Spleen (tissue), 11 donors: ENCODE results near the gene MYOC. TPM values are rescaled to one million over a fixed set of nuclear protein-coding genes. Genes with fewer than 3 reads are reported as not detected.

Source experiments
- DNase-seq: peaks from one replicate; pipeline ENCODE4 v3.0.0-alpha.2; 2020
- H3K27ac ChIP-seq, 8 donors: fragments of 200-600 bp; sonication (generic) in 7 of 8; 1 replicate in 4 of 8; 2 replicates in 4 of 8; pipeline versions ENCODE4 v1.5.0 to v1.8.0; 2016 to 2021; ENCODE audit warnings: inconsistent platforms in 4 of 8, mild to moderate bottlenecking in 4 of 8, moderate library complexity in 1 of 8
- H3K27me3 ChIP-seq, 7 donors: fragments of 200-600 bp; sonication (generic) in 6 of 7; replicated peaks in 1 of 7; 1 replicate in 4 of 7; 2 replicates in 3 of 7; pipeline versions ENCODE4 v1.5.0 to v1.8.0; 2016 to 2021; ENCODE audit warnings: inconsistent platforms in 3 of 7, mild to moderate bottlenecking in 1 of 7
- H3K36me3 ChIP-seq, 6 donors: fragments of 200-600 bp; sonication (generic) in 5 of 6; 1 replicate in 4 of 6; 2 replicates in 2 of 6; pipeline versions ENCODE4 v1.5.0 to v1.8.0; 2016 to 2021; ENCODE audit warnings: inconsistent platforms in 2 of 6
- H3K4me1 ChIP-seq, 6 donors: fragments of 200-600 bp; sonication (generic) in 5 of 6; 1 replicate in 3 of 6; 2 replicates in 3 of 6; pipeline versions ENCODE4 v1.5.0 to v1.8.0; 2016 to 2021; ENCODE audit warnings: inconsistent platforms in 3 of 6
- H3K4me3 ChIP-seq, 8 donors: fragments of 200-600 bp; sonication (generic) in 7 of 8; 1 replicate in 4 of 8; 2 replicates in 4 of 8; pipeline versions ENCODE4 v1.5.0 to v1.8.0; 2016 to 2021; ENCODE audit warnings: inconsistent platforms in 4 of 8, mild to moderate bottlenecking in 4 of 8, moderate library complexity in 2 of 8
- H3K9me3 ChIP-seq, 8 donors: fragments of 200-600 bp; sonication (generic) in 7 of 8; 1 replicate in 4 of 8; 2 replicates in 4 of 8; pipeline versions ENCODE4 v1.5.0 to v1.8.0; 2016 to 2021; ENCODE audit warnings: inconsistent platforms in 4 of 8
- POLR2A ChIP-seq, 3 donors: fragments of 450-650 bp; IDR thresholded peaks; one replicate each; pipeline ENCODE4 v1.5.1; 2017; ENCODE audit warnings: antibody characterized with exemption in 3 of 3, mild to moderate bottlenecking in 1 of 3
- POLR2AphosphoS5 ChIP-seq, 3 donors: sonication (generic); formaldehyde crosslinking; IDR thresholded peaks; one replicate each; pipeline ENCODE4 v1.5.1; 2017; ENCODE audit warnings: antibody characterized with exemption in 3 of 3
- WGBS, 5 donors: extraction: QIAGEN DNeasy Blood & Tissue Kit in 3 of 5; methylation state at CpG; one replicate each; pipeline versions ENCODE4 v1.1.5 to v1.1.7; 2013 to 2018; 5-methylcytosine and 5-hydroxymethylcytosine counted together
- intact Hi-C: fragments of 100-400 bp; cut with DNase I; formaldehyde crosslinking; loops from one replicate; pipeline ENCODE4 v1.15.0; 2023; ENCODE audit warnings: low total_unique reads
- polyA plus RNA-seq, 3 donors: library from polyadenylated mRNA; stranded (reverse); fragments of 200-250 nt; gene quantifications; one replicate each; pipeline ENCODE4 v1.2.1, GENCODE V29; 2013
- total RNA-seq, 7 donors: library from RNA; depleted of rRNA in 3 of 7; stranded (reverse); fragments of >200 nt in 3 of 7; fragmentation: NEBNext Ultra II Directional in 4 of 7; extraction: Animal tissue kit (Norgen Biotek cat#: 25700) in 4 of 7; gene quantifications; one replicate each; pipeline versions ENCODE4 v1.1.0 to v1.2.1, GENCODE V29; 2016 to 2021
- TF ChIP-seq, protein P1 (sequence below), 11 experiments: fragments of 200-600 bp in 7 of 11; fragments of 450-650 bp in 4 of 11; sonication (generic) in 4 of 11; IDR thresholded peaks in 8 of 11; conservative IDR thresholded peaks in 3 of 11; 1 replicate in 7 of 11; 2 replicates in 4 of 11; pipeline versions ENCODE4 v1.4.0 to v1.8.0; 2016 to 2021; ENCODE audit warnings: antibody characterized with exemption in 11 of 11, inconsistent platforms in 4 of 11, mild to moderate bottlenecking in 1 of 11
- donor health status: healthy with polysubstance abuse.
- donor health status: DM: no; HTN: no; CAD: no; lungs with moderate emphysema.
- donor health status: DM: no; HTN: no; CAD: no.
- donor health status: Bipolar disorder and iron deficiency.
- donor health status: healthy.
- donor health status: DM: no; HTN: no; CAD: no.
- donor health status: DM: yes; HTN: yes; CAD: no.

MYOC gene
- total and polyA plus RNA-seq, 10 donors = 0.10 TPM; not detected in 9

DNA sequence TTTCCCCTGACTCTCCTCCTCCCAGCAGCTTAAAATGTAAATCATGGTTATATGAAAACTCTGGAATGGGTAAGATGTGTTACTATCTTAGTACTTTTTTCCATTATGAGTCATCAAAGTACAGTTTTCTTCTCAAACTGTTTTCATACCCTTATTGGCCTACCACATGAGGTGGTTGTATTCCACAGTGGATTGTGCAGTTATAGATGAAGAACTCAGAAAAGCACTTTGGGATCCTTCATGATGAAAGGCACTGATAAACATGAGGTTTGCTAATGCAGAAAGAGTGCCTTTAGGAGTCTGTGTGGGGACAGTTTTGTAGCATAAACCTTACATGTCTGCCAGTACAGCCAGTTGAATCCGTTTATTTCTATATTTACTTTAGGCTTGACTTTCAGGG is 62.5 kb downstream of the MYOC start:
- no peak overlapping the region for H3K4me3 ChIP-seq
- WGBS, 5 donors = 90 to 100% (median 92%) methylated on average over 1 of the region's 1 CpG

DNA sequence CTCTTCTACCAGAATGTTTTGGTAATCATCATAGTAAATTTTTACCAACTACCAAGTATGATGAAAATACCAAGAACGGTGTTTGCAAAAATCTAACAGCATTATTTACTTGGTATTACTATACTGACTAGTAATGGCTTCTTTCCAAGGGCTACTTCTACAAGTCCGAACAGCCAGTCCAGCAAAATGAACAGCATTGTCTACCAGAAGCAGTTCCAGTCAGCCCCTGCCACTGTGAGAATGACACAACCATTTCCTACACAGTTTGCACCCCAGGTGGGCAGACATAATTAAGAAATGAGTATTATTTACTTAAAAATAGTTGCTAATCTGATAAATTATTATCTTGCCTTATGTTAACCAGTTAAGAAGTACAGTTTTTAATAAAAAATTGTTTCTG is 64.3 kb downstream of the MYOC start:
- DNase-seq = no peak
- Histone ChIP-seq H3K27ac (no peak overlapping the region), H3K36me3 (peaks cover 2 to 100% (median 94%) of the 10 kb centered on the region in 6 donors), H3K4me1 (no peaks in the 10 kb centered on the region), H3K4me3 (no peak overlapping the region), H3K9me3 (no peaks in the 10 kb centered on the region), H3K27me3 (no peaks in the 10 kb centered on the region)
- WGBS, 5 donors = 96 to 99% (median 98%) methylated on average over 2 of the region's 2 CpGs
- intact Hi-C loops = loop anchor here (5.0 kb wide), 1 partner anchor 51 kb away; no protein-coding TSS in a partner anchor
- TF ChIP-seq, protein P1, sequence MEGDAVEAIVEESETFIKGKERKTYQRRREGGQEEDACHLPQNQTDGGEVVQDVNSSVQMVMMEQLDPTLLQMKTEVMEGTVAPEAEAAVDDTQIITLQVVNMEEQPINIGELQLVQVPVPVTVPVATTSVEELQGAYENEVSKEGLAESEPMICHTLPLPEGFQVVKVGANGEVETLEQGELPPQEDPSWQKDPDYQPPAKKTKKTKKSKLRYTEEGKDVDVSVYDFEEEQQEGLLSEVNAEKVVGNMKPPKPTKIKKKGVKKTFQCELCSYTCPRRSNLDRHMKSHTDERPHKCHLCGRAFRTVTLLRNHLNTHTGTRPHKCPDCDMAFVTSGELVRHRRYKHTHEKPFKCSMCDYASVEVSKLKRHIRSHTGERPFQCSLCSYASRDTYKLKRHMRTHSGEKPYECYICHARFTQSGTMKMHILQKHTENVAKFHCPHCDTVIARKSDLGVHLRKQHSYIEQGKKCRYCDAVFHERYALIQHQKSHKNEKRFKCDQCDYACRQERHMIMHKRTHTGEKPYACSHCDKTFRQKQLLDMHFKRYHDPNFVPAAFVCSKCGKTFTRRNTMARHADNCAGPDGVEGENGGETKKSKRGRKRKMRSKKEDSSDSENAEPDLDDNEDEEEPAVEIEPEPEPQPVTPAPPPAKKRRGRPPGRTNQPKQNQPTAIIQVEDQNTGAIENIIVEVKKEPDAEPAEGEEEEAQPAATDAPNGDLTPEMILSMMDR (IDR thresholded peaks at IDR 0.05 in 8 of 11, conservative IDR thresholded peaks at IDR 0.05 in 3 of 11) = no peak
- TF ChIP-seq POLR2AphosphoS5 (IDR thresholded peaks at IDR 0.05) (no peak), POLR2A (IDR thresholded peaks at IDR 0.05) (no peak)

More for the DNA sequence above, 62.5 kb downstream of the MYOC start:
- H3K27ac ChIP-seq = no peak overlapping the region
- no peaks in the 10 kb centered on the region for H3K27me3 ChIP-seq
- H3K36me3 ChIP-seq = peaks cover 2 to 100% (median 85%) of the 10 kb centered on the region in 6 donors
- no peaks in the 10 kb centered on the region for H3K4me1 ChIP-seq
- DNase-seq = no peak
- intact Hi-C loops = no loop called here
- H3K9me3 ChIP-seq = no peaks in the 10 kb centered on the region
- TF ChIP-seq POLR2AphosphoS5 (IDR thresholded peaks at IDR 0.05) (no peak), POLR2A (IDR thresholded peaks at IDR 0.05) (no peak)
- TF ChIP-seq, protein P1 (IDR thresholded peaks at IDR 0.05 in 8 of 11, conservative IDR thresholded peaks at IDR 0.05 in 3 of 11) = no peak

DNA sequence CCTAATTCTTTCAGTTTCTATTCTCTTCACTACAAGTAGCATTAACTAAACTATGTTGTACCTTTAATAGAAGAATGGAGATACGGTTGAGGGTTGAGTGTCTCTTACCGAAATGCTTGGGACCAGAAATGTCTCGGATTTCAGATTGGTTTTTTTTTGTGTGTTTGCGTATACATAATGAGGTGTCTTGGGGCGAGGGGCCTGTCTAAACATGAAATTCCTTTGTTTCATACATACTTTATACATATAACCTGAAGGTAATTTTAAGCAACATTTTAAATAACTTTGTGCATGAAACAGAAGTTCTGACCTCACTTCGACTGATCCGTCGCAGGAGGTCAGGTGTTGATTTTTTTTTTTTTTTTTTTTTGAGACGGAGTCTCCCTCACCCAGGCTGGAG is 66.8 kb downstream of the MYOC start:
- Histone ChIP-seq H3K36me3 (peaks cover 2 to 100% (median 91%) of the 10 kb centered on the region in 6 donors), H3K27me3 (no peaks in the 10 kb centered on the region), H3K4me3 (no peak overlapping the region), H3K9me3 (no peaks in the 10 kb centered on the region), H3K27ac (no peak overlapping the region), H3K4me1 (no peaks in the 10 kb centered on the region)
- WGBS, 5 donors = 95 to 98% (median 96%) methylated on average over 8 to 9 of the region's 9 CpGs
- no peak for DNase-seq
- TF ChIP-seq POLR2AphosphoS5 (IDR thresholded peaks at IDR 0.05) = no peak
- TF ChIP-seq, protein P1 (IDR thresholded peaks at IDR 0.05 in 8 of 11, conservative IDR thresholded peaks at IDR 0.05 in 3 of 11) = no peak
- TF ChIP-seq POLR2A (IDR thresholded peaks at IDR 0.05) = no peak
- intact Hi-C loops = loop anchor here (5.0 kb wide), 1 partner anchor 48 kb away; no protein-coding TSS in a partner anchor

Other genes with a start within 250 kb of the MYOC start
- gene PRRC2C, start 167.2 kb downstream of the MYOC start, total RNA-seq = 100 to 1,000 TPM; 142 to 216 (median 186) TPM
- gene PRRC2C, start 167.2 kb downstream of the MYOC start, polyA plus RNA-seq = 10 to 100 TPM; 30.1 to 52.1 (median 35.2) TPM
- not detected for gene MYOCOS, start 30.4 kb downstream of the MYOC start, total RNA-seq
- not detected for gene MYOCOS, start 30.4 kb downstream of the MYOC start, polyA plus RNA-seq
- 10 to 100 TPM; 14.1 to 21.7 (median 16.3) TPM for gene VAMP4, start 89.4 kb upstream of the MYOC start, total RNA-seq
- gene VAMP4, start 89.4 kb upstream of the MYOC start, polyA plus RNA-seq = 1 to 10 TPM; 7.4 to 9.8 (median 8.0) TPM
- gene METTL13, start 129.0 kb upstream of the MYOC start, total RNA-seq = 10 to 100 TPM; 21.9 to 29.6 (median 26.3) TPM
- gene METTL13, start 129.0 kb upstream of the MYOC start, polyA plus RNA-seq = 10 to 100 TPM; 10.3 to 25.9 (median 15.2) TPM
- gene DNM3, start 188.8 kb upstream of the MYOC start, total RNA-seq = 10 to 100 TPM in 1 of 7 donors, 1 to 10 TPM in 6; 3.0 to 10.2 (median 6.6) TPM
- 1 to 10 TPM in 1 of 3 donors, under 1 TPM in 2; 0.61 to 1.9 (median 0.74) TPM for gene DNM3, start 188.8 kb upstream of the MYOC start, polyA plus RNA-seq